Cardiac muscle cell (in vitro differentiated cells and primary cell): Measurements from ENCODE around the gene PLA2R1. TPM values are rescaled to one million over a fixed set of nuclear protein-coding genes. Genes with fewer than 3 reads are reported as not detected.

ENCODE experiments used
- DNase-seq, 2 donors: peaks; one replicate each; pipeline versions ENCODE4 v3.0.0 to v3.0.0-alpha.2; 2010 to 2017; ENCODE audit warnings: low read depth in 1 of 2, low spot score in 1 of 2
- H3K27ac ChIP-seq: fragments of 200-600 bp; sonication (generic); 2 replicates; pipeline ENCODE4 v1.5.1; 2016
- H3K27me3 ChIP-seq: fragments of 200-600 bp; sonication (generic); 2 replicates; pipeline ENCODE4 v1.6.0; 2016; ENCODE audit warnings: control low read depth
- H3K36me3 ChIP-seq: fragments of 200-600 bp; sonication (generic); 2 replicates; pipeline ENCODE4 v1.5.1; 2016; ENCODE audit warnings: control low read depth
- H3K4me1 ChIP-seq: fragments of 200-600 bp; sonication (generic); 2 replicates; pipeline ENCODE4 v1.8.1; 2017; ENCODE audit warnings: low read depth, mild to moderate bottlenecking, mixed run types
- H3K4me3 ChIP-seq: fragments of 200-600 bp; sonication (generic); 2 replicates; pipeline ENCODE4 v1.5.1; 2016; ENCODE audit warnings: mild to moderate bottlenecking
- H3K9me3 ChIP-seq: fragments of 200-600 bp; sonication (generic); 2 replicates; pipeline ENCODE4 v1.5.1; 2017; ENCODE audit warnings: low read depth, mild to moderate bottlenecking, control low read depth
- polyA plus RNA-seq: library from polyadenylated mRNA; unstranded; fragments of >200 nt; fragmentation: Nextera tagmentation; extraction: Ambion mirVana; gene quantifications from 2 replicates; pipeline ENCODE4 v1.2.1, GENCODE V29; 2016
- total RNA-seq: library from RNA; depleted of rRNA; stranded (reverse); fragments of >200 nt; gene quantifications from 2 replicates; pipeline ENCODE4 v1.2.3, GENCODE V29; 2016
- TF ChIP-seq, protein P1 (sequence below): IDR thresholded peaks from 2 replicates; pipeline ENCODE4 v1.5.1; 2012; ENCODE audit warnings: low read depth, mild to moderate bottlenecking, low read length

PLA2R1 gene
- total and polyA plus RNA-seq, 2 experiments from 2014 or later: 0.09 TPM; not detected in 1

DNA sequence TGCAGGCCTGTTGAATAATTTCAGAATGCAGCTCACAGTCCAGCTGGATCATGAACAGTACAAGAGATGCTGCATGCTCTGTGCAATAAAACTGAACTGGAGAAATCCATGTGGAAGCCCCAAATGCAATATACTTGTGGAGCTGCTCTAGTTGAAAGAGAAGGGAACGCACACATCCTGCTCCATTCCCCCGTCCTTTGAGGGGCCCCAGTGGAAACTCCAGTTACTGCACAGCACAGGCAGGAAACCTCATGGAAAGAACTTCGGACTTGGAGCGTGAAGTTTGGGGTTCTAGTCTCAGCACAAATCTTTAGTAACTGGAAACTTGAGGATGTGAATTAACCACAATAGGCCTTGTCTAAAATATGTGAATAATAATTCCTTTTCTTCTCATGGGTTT, 73.2 kb downstream of the PLA2R1 start:
- no peak overlapping the region for H3K27ac ChIP-seq
- no peaks in the 10 kb centered on the region for H3K27me3 ChIP-seq
- TF ChIP-seq, protein P1, sequence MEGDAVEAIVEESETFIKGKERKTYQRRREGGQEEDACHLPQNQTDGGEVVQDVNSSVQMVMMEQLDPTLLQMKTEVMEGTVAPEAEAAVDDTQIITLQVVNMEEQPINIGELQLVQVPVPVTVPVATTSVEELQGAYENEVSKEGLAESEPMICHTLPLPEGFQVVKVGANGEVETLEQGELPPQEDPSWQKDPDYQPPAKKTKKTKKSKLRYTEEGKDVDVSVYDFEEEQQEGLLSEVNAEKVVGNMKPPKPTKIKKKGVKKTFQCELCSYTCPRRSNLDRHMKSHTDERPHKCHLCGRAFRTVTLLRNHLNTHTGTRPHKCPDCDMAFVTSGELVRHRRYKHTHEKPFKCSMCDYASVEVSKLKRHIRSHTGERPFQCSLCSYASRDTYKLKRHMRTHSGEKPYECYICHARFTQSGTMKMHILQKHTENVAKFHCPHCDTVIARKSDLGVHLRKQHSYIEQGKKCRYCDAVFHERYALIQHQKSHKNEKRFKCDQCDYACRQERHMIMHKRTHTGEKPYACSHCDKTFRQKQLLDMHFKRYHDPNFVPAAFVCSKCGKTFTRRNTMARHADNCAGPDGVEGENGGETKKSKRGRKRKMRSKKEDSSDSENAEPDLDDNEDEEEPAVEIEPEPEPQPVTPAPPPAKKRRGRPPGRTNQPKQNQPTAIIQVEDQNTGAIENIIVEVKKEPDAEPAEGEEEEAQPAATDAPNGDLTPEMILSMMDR: no peak
- no peaks in the 10 kb centered on the region for H3K36me3 ChIP-seq
- DNase-seq: no peak
- no peaks in the 10 kb centered on the region for H3K4me1 ChIP-seq
- H3K4me3 ChIP-seq: no peak overlapping the region
- H3K9me3 ChIP-seq: no peaks in the 10 kb centered on the region

DNA sequence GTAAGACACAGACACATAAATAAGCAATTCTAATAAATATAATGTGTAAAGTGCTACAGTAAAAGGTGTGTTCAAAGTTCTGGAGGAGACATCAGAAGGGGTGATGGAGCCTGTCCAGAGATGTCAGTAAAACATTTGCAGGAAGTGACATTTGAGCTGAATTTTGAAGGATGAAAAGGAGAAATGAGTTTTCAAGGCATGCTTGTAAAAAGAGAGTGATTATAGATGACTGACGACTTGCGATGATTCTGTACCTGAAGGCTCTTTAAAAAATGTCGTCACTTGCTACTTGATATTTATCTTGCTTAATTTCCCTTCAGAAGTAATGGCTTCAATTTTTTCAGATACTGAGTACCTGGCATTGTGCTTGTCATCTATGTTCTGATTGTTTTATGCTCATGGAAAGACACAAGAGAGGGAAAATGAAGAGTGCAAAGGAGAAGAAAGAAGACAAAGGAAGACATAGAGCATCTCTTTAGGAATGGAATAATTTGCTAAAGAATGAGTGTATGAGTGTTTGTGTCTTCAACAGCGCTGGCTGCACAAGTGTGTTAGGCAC, 73.9 kb downstream of the PLA2R1 start:
- Histone ChIP-seq H3K27me3 (no peaks in the 10 kb centered on the region), H3K4me1 (no peaks in the 10 kb centered on the region), H3K27ac (no peak overlapping the region), H3K9me3 (no peaks in the 10 kb centered on the region), H3K4me3 (no peak overlapping the region), H3K36me3 (no peaks in the 10 kb centered on the region)
- TF ChIP-seq, protein P1: no peak
- no peak for DNase-seq

DNA sequence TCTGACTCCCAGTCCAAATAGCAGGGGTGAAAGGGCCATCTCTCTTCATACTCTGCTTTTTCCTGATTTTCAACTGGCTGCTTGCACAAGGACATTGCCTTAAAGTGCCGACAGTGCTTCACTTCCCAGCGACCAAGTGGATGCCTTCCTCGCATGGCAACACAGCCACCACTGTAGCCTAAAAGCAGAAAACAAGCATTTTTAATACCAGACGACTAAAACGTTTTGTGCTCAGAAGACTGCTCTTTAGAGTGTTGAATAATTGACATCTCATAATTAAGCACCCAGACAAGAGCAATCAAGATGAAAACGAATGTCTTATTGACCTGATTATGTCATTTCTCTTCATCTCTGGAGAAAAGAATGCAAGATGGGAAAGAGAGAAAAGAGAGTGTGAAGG, 75.2 kb downstream of the PLA2R1 start:
- H3K9me3 ChIP-seq: no peaks in the 10 kb centered on the region
- TF ChIP-seq, protein P1: no peak
- no peaks in the 10 kb centered on the region for H3K36me3 ChIP-seq
- H3K27me3 ChIP-seq: no peaks in the 10 kb centered on the region
- no peaks in the 10 kb centered on the region for H3K4me1 ChIP-seq
- DNase-seq: no peak
- no peak overlapping the region for H3K4me3 ChIP-seq
- no peak overlapping the region for H3K27ac ChIP-seq

DNA sequence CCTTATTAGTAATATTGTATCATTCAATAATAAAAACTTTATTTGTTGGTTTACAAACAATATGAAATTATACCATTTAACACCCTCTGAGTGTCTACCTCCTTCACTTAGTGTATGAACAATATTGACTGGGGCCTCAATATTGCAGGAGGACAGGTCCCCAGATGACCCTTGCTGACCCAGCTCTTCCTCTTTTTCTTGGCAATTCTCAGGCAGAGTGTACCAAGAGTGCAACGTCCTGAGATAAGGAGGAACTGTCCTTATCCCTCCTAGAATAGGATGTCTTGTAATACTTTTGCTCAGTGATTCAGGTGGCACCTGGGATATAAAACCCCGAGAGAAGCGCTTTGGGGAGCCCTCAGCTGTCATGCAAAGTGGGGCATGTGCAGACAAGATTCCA, 76.8 kb downstream of the PLA2R1 start:
- H3K27ac ChIP-seq: no peak overlapping the region
- H3K4me3 ChIP-seq: no peak overlapping the region
- DNase-seq: no peak
- H3K9me3 ChIP-seq: no peaks in the 10 kb centered on the region
- no peaks in the 10 kb centered on the region for H3K4me1 ChIP-seq
- H3K27me3 ChIP-seq: no peaks in the 10 kb centered on the region
- TF ChIP-seq, protein P1: no peak
- H3K36me3 ChIP-seq: no peaks in the 10 kb centered on the region

DNA sequence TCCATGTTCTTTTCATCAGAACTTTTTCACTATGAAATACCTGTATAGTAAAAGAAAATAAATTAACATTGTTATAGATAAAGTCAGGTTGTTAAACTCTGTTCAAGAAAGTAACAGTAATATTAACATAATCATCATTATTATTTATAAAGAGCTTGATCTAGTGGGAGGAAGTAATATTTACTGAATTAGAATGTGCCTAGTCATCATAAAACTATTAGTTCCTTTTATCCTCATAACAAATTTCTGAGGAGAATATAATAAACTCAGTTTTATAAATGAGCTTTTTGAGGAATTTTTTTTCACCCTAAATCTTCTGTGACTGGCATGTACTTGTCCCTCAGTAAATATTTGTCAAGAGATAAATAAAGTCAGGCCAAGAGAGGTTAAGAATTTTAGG, 78.4 kb downstream of the PLA2R1 start:
- no peak for DNase-seq
- no peaks in the 10 kb centered on the region for H3K9me3 ChIP-seq
- H3K27ac ChIP-seq: no peak overlapping the region
- H3K4me1 ChIP-seq: no peaks in the 10 kb centered on the region
- H3K4me3 ChIP-seq: no peak overlapping the region
- no peaks in the 10 kb centered on the region for H3K36me3 ChIP-seq
- H3K27me3 ChIP-seq: no peaks in the 10 kb centered on the region
- TF ChIP-seq, protein P1: no peak
